HepG2 (cell line): Measurements from ENCODE around the gene GTF2B. TPM values are rescaled to one million over a fixed set of nuclear protein-coding genes. Genes with fewer than 3 reads are reported as not detected.

ENCODE experiments used
- CBX5 ChIP-seq: sonication (generic); formaldehyde crosslinking; IDR thresholded peaks from 2 replicates; pipeline ENCODE4 v1.4.0; 2020; ENCODE audit warnings: missing genetic modification reagents, borderline replicate concordance
- ELF4 ChIP-seq: sonication (generic); formaldehyde crosslinking; IDR thresholded peaks from 2 replicates; pipeline ENCODE4 v1.5.0; 2020; ENCODE audit warnings: missing genetic modification reagents, mild to moderate bottlenecking, moderate library complexity, borderline replicate concordance
- MTF2 ChIP-seq: sonication (generic); formaldehyde crosslinking; IDR thresholded peaks from 2 replicates; pipeline ENCODE4 v1.5.0; 2020; ENCODE audit warnings: missing genetic modification reagents, borderline replicate concordance
- POLR2AphosphoS5 ChIP-seq: IDR thresholded peaks from 2 replicates; pipeline ENCODE4 v1.6.1; 2012; ENCODE audit warnings: low read depth, low read length
- SAFB2 ChIP-seq: sonication (generic); formaldehyde crosslinking; IDR thresholded peaks from 2 replicates; pipeline ENCODE4 v1.5.1; 2020; ENCODE audit warnings: missing genetic modification reagents, low read depth, mild to moderate bottlenecking, borderline replicate concordance
- SNRNP70 ChIP-seq: fragments of 200-400 bp; formaldehyde crosslinking; IDR thresholded peaks from 2 replicates; pipeline ENCODE4 v1.6.1; 2017; ENCODE audit warnings: mild to moderate bottlenecking, low read depth, low read length, moderate library complexity
- SP5 ChIP-seq: IDR thresholded peaks from 2 replicates; pipeline ENCODE4 v1.6.1; 2016; ENCODE audit warnings: low read depth, borderline replicate concordance
- SYNCRIP ChIP-seq: fragments of 200-400 bp; formaldehyde crosslinking; IDR thresholded peaks from 2 replicates; pipeline ENCODE4 v1.6.1; 2018; ENCODE audit warnings: mild to moderate bottlenecking, low read depth, low read length; ENCODE audit not compliant: insufficient read depth
- ZBTB3 ChIP-seq: sonication (generic); formaldehyde crosslinking; IDR thresholded peaks from 2 replicates; pipeline ENCODE4 v1.4.0; 2020; ENCODE audit warnings: low read depth, mild to moderate bottlenecking, moderate library complexity, missing genetic modification reagents, borderline replicate concordance
- ZNF180 ChIP-seq: sonication (generic); formaldehyde crosslinking; IDR thresholded peaks from 2 replicates; pipeline ENCODE4 v1.4.0; 2020; ENCODE audit warnings: low read depth, missing genetic modification reagents, borderline replicate concordance
- ZNF44 ChIP-seq: sonication (generic); formaldehyde crosslinking; IDR thresholded peaks from 2 replicates; pipeline ENCODE4 v1.5.1; 2020; ENCODE audit warnings: mild to moderate bottlenecking, missing genetic modification reagents
- ZNF776 ChIP-seq: sonication (generic); formaldehyde crosslinking; IDR thresholded peaks from 2 replicates; pipeline ENCODE4 v1.4.0; 2020; ENCODE audit warnings: mild to moderate bottlenecking, missing genetic modification reagents
- polyA plus RNA-seq, 8 experiments: library from polyadenylated mRNA; depleted of rRNA in 3 of 8; stranded (reverse) in 7 of 8; unstranded in 1 of 8; fragments of >200 nt; fragmentation: Illumina TruSeq in 4 of 8; extraction: Trizol in 4 of 8; gene quantifications; 2 replicates each; pipeline versions ENCODE4 v1.2.1 to v1.2.3, GENCODE V29; 2011 to 2016; ENCODE audit warnings: low read depth in 4 of 8, missing spikeins in 1 of 8, mixed read lengths in 1 of 8; ENCODE audit not compliant: insufficient read depth in 1 of 8
- total RNA-seq, 5 experiments: library from RNA; depleted of rRNA; stranded (reverse); fragments of >200 nt; fragmentation: Illumina TruSeq; extraction: Trizol; gene quantifications; 2 replicates each; pipeline ENCODE4 v1.2.3, GENCODE V29; 2016; ENCODE audit warnings: low read depth in 1 of 5
- TF ChIP-seq, protein P1 (sequence below): IDR thresholded peaks from 2 replicates; pipeline ENCODE4 v1.6.1; 2016; ENCODE audit warnings: low read depth
- TF ChIP-seq, protein P2 (sequence below): IDR thresholded peaks from 2 replicates; pipeline ENCODE4 v1.6.1; 2016
- TF ChIP-seq, protein P3 (sequence below): sonication (generic); formaldehyde crosslinking; IDR thresholded peaks from 2 replicates; pipeline ENCODE4 v1.5.1; 2020; ENCODE audit warnings: mild to moderate bottlenecking, moderate library complexity, missing genetic modification reagents
- TF ChIP-seq, protein P4 (sequence below): sonication (generic); formaldehyde crosslinking; IDR thresholded peaks from 2 replicates; pipeline ENCODE4 v1.8.0; 2022; ENCODE audit warnings: mild to moderate bottlenecking, missing genetic modification reagents
- TF ChIP-seq, protein P5 (sequence below): IDR thresholded peaks from 2 replicates; pipeline ENCODE4 v1.6.1; 2016; ENCODE audit warnings: low read depth, borderline replicate concordance
- TF ChIP-seq, protein P6 (sequence below): sonication (generic); formaldehyde crosslinking; IDR thresholded peaks from 2 replicates; pipeline ENCODE4 v1.8.1; 2023; ENCODE audit warnings: missing genetic modification reagents, inconsistent platforms, borderline replicate concordance
- TF ChIP-seq, protein P7 (sequence below): sonication (generic); formaldehyde crosslinking; IDR thresholded peaks from 2 replicates; pipeline ENCODE4 v1.4.0; 2020; ENCODE audit warnings: missing genetic modification reagents, borderline replicate concordance

The GTF2B gene
- total and polyA plus RNA-seq, 2 of the 13 experiments (the other 11 are each of a cell fraction or from before 2014, with no cell fraction given), result 31.5 to 43.4 TPM

DNA sequence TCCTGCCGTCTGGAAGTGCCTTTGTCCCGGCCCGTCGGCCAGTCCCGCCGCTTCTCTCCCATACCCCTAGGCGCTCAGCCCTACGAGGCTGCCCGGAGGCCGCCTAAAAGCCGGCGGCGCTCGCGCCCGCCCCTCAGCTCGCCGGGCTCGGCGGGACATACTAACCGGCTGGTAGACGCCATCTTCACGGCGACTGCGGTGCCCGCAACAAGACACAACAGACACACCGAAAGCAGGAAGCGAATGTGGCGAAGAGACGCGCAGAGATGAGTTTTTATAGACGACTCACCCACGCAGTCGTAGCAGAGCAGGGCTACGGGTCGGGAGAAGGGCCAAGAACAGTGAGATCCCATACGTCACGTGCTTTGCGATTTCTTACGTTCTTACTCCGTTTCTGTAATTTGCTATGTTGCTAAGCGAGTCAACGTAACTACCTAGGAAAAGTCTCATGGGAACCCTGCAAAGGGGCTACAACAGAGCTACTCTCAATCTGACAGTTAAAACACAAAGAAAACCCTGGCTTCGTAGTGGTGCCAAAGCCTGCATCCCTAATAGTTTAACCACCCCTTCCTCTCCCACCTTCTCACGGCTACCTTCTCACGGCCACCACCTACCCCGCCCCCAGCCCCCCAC lies at the start of gene GTF2B (continued):
- TF ChIP-seq SNRNP70 (no peak), MTF2 (no peak; the same call in 1 of the 2 replicates), ZNF180 (no peak), ZNF776 (CRISPR knock-in tag) (no peak; the same call in 1 of the 2 replicates), CBX5 (CRISPR knock-in tag) (peak; percentile 88; the same call in 1 of the 2 replicates), ZNF44 (CRISPR knock-in tag) (peak; percentile 50; the same call in 1 of the 2 replicates), ZBTB3 (CRISPR knock-in tag) (no peak), SYNCRIP (no peak), ELF4 (CRISPR knock-in tag) (0 out of 2 replicates have a peak, but pooled peaks have one; percentile 33), POLR2AphosphoS5 (peak; percentile 98), SP5 (no peak), SAFB2 (CRISPR knock-in tag) (no peak; the same call in 1 of the 2 replicates)
- TF ChIP-seq, protein P1, sequence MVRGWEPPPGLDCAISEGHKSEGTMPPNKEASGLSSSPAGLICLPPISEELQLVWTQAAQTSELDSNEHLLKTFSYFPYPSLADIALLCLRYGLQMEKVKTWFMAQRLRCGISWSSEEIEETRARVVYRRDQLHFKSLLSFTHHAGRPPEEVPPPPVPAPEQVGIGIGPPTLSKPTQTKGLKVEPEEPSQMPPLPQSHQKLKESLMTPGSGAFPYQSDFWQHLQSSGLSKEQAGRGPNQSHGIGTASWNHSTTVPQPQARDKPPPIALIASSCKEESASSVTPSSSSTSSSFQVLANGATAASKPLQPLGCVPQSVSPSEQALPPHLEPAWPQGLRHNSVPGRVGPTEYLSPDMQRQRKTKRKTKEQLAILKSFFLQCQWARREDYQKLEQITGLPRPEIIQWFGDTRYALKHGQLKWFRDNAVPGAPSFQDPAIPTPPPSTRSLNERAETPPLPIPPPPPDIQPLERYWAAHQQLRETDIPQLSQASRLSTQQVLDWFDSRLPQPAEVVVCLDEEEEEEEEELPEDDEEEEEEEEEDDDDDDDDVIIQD, result peak; percentile 60; the same call in 1 of the 2 replicates
- TF ChIP-seq, protein P2, sequence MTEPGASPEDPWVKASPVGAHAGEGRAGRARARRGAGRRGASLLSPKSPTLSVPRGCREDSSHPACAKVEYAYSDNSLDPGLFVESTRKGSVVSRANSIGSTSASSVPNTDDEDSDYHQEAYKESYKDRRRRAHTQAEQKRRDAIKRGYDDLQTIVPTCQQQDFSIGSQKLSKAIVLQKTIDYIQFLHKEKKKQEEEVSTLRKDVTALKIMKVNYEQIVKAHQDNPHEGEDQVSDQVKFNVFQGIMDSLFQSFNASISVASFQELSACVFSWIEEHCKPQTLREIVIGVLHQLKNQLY (CRISPR knock-in tag), result 0 out of 2 replicates have a peak, but pooled peaks have one; percentile 33
- TF ChIP-seq, protein P3, sequence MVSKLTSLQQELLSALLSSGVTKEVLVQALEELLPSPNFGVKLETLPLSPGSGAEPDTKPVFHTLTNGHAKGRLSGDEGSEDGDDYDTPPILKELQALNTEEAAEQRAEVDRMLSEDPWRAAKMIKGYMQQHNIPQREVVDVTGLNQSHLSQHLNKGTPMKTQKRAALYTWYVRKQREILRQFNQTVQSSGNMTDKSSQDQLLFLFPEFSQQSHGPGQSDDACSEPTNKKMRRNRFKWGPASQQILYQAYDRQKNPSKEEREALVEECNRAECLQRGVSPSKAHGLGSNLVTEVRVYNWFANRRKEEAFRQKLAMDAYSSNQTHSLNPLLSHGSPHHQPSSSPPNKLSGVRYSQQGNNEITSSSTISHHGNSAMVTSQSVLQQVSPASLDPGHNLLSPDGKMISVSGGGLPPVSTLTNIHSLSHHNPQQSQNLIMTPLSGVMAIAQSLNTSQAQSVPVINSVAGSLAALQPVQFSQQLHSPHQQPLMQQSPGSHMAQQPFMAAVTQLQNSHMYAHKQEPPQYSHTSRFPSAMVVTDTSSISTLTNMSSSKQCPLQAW (CRISPR knock-in tag), result peak; percentile 71; the same call in 1 of the 2 replicates
- TF ChIP-seq, protein P4, sequence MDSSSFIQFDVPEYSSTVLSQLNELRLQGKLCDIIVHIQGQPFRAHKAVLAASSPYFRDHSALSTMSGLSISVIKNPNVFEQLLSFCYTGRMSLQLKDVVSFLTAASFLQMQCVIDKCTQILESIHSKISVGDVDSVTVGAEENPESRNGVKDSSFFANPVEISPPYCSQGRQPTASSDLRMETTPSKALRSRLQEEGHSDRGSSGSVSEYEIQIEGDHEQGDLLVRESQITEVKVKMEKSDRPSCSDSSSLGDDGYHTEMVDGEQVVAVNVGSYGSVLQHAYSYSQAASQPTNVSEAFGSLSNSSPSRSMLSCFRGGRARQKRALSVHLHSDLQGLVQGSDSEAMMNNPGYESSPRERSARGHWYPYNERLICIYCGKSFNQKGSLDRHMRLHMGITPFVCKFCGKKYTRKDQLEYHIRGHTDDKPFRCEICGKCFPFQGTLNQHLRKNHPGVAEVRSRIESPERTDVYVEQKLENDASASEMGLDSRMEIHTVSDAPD (CRISPR knock-in tag), result 0 out of 2 replicates have a peak, but pooled peaks have one; percentile 47
- TF ChIP-seq, protein P5, sequence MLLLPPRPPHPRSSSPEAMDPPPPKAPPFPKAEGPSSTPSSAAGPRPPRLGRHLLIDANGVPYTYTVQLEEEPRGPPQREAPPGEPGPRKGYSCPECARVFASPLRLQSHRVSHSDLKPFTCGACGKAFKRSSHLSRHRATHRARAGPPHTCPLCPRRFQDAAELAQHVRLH (CRISPR knock-in tag), result 0 out of 2 replicates have a peak, but pooled peaks have one; percentile 80
- TF ChIP-seq, protein P6, sequence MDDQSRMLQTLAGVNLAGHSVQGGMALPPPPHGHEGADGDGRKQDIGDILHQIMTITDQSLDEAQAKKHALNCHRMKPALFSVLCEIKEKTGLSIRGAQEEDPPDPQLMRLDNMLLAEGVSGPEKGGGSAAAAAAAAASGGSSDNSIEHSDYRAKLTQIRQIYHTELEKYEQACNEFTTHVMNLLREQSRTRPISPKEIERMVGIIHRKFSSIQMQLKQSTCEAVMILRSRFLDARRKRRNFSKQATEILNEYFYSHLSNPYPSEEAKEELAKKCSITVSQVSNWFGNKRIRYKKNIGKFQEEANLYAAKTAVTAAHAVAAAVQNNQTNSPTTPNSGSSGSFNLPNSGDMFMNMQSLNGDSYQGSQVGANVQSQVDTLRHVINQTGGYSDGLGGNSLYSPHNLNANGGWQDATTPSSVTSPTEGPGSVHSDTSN, result no peak
- TF ChIP-seq, protein P7, sequence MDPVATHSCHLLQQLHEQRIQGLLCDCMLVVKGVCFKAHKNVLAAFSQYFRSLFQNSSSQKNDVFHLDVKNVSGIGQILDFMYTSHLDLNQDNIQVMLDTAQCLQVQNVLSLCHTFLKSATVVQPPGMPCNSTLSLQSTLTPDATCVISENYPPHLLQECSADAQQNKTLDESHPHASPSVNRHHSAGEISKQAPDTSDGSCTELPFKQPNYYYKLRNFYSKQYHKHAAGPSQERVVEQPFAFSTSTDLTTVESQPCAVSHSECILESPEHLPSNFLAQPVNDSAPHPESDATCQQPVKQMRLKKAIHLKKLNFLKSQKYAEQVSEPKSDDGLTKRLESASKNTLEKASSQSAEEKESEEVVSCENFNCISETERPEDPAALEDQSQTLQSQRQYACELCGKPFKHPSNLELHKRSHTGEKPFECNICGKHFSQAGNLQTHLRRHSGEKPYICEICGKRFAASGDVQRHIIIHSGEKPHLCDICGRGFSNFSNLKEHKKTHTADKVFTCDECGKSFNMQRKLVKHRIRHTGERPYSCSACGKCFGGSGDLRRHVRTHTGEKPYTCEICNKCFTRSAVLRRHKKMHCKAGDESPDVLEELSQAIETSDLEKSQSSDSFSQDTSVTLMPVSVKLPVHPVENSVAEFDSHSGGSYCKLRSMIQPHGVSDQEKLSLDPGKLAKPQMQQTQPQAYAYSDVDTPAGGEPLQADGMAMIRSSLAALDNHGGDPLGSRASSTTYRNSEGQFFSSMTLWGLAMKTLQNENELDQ, result no peak
